ENCODE results near the gene CXCL11.
"Not testable (repeated sequence)": the region's sequence is repeated elsewhere in the genome, so short reads cannot be mapped to it uniquely, and the experiment has no call there.

Gene CXCL11

GRCh38 chr4:76058888-76059426 lies 23.1 kb upstream of the CXCL11 start:
- H3K4me3 ChIP-seq (ENCODE audit: low read depth, low read length): no peak overlapping the region
- TF ChIP-seq CTCF (IDR thresholded peaks at IDR 0.05; ENCODE audit: borderline replicate concordance, insufficient read depth, low read depth, low read length): no peak

- H3K4me3 ChIP-seq (ENCODE audit: low read depth, low read length): no peak overlapping the region
- no peak for TF ChIP-seq CTCF (IDR thresholded peaks at IDR 0.05; ENCODE audit: borderline replicate concordance, insufficient read depth, low read depth, low read length)
Measured at GRCh38 chr4:76058302-76058701, 22.4 kb upstream of the CXCL11 start.

GRCh38 chr4:76055421-76055820 lies 19.6 kb upstream of the CXCL11 start:
- TF ChIP-seq CTCF (IDR thresholded peaks at IDR 0.05; ENCODE audit: borderline replicate concordance, insufficient read depth, low read depth, low read length): no peak
- no peak overlapping the region for H3K4me3 ChIP-seq (ENCODE audit: low read depth, low read length)

- H3K4me3 ChIP-seq (ENCODE audit: low read depth, low read length): no peak overlapping the region
- no peak for TF ChIP-seq CTCF (IDR thresholded peaks at IDR 0.05; ENCODE audit: borderline replicate concordance, insufficient read depth, low read depth, low read length)
Measured at GRCh38 chr4:76055016-76055415, 19.1 kb upstream of the CXCL11 start.

GRCh38 chr4:76053730-76054129 lies 17.9 kb upstream of the CXCL11 start:
- H3K4me3 ChIP-seq (ENCODE audit: low read depth, low read length): no peak overlapping the region
- TF ChIP-seq CTCF (IDR thresholded peaks at IDR 0.05; ENCODE audit: borderline replicate concordance, insufficient read depth, low read depth, low read length): no peak

GRCh38 chr4:76050560-76051050 lies 14.7 kb upstream of the CXCL11 start:
- H3K4me3 ChIP-seq (ENCODE audit: low read depth, low read length): not testable (repeated sequence)

GRCh38 chr4:76049860-76050416 lies 14.1 kb upstream of the CXCL11 start:
- not testable (repeated sequence) for H3K4me3 ChIP-seq (ENCODE audit: low read depth, low read length)

- H3K4me3 ChIP-seq (ENCODE audit: low read depth, low read length): not testable (repeated sequence)
Measured at GRCh38 chr4:76044686-76045085, 8.8 kb upstream of the CXCL11 start.

GRCh38 chr4:76043306-76043705 lies 7.4 kb upstream of the CXCL11 start:
- not testable (repeated sequence) for H3K4me3 ChIP-seq (ENCODE audit: low read depth, low read length)

GRCh38 chr4:76042241-76042998 lies 6.5 kb upstream of the CXCL11 start:
- not testable (repeated sequence) for H3K4me3 ChIP-seq (ENCODE audit: low read depth, low read length)
